Renal pelvis (tissue), 4 donors: ENCODE results near the gene CADM4. TPM values are rescaled to one million over a fixed set of nuclear protein-coding genes. Genes with fewer than 3 reads are reported as not detected.
"Not testable (repeated sequence)": the region's sequence is repeated elsewhere in the genome, so short reads cannot be mapped to it uniquely, and the experiment has no call there.

Experiments used
- DNase-seq: peaks from one replicate; pipeline ENCODE4 v3.0.0-alpha.2; 2013
- polyA plus RNA-seq, 3 donors: library from polyadenylated mRNA; unstranded; fragments of 120-200 nt; gene quantifications; one replicate each; pipeline ENCODE4 v1.2.1, GENCODE V29; 2013; ENCODE audit not compliant: insufficient read length in 3 of 3

The CADM4 gene
- polyA plus RNA-seq, 3 donors, result 55.2 to 64.2 (median 61.2) TPM

DNA sequence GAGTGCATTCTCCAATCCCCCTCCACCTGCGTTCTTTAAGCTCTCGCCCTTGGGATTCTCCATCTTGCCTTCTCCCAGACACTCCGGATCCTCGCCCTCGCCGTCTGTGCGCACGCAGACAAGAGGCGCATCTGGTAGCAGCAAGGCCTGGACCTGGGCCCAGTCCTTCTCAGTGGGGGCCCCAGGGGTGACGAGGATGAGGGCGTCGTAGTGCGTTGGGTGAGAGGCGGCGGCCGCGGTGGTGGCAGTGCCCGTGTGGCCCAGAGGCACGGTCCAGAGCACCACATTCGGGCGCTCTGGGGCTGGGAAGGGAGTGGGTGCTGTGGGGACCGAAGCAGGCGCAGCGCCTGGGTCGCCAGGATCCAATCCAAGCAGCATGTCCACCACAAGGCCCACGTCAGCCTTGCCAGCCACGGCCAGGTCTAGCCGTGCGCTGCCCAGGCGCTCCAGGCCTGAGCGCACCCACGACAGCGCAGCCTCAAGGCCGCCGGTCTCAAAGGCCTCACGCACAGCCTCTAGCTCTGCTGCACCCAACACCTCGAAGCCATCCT, 46.8 kb downstream of the CADM4 start:
- DNase-seq, result no peak

DNA sequence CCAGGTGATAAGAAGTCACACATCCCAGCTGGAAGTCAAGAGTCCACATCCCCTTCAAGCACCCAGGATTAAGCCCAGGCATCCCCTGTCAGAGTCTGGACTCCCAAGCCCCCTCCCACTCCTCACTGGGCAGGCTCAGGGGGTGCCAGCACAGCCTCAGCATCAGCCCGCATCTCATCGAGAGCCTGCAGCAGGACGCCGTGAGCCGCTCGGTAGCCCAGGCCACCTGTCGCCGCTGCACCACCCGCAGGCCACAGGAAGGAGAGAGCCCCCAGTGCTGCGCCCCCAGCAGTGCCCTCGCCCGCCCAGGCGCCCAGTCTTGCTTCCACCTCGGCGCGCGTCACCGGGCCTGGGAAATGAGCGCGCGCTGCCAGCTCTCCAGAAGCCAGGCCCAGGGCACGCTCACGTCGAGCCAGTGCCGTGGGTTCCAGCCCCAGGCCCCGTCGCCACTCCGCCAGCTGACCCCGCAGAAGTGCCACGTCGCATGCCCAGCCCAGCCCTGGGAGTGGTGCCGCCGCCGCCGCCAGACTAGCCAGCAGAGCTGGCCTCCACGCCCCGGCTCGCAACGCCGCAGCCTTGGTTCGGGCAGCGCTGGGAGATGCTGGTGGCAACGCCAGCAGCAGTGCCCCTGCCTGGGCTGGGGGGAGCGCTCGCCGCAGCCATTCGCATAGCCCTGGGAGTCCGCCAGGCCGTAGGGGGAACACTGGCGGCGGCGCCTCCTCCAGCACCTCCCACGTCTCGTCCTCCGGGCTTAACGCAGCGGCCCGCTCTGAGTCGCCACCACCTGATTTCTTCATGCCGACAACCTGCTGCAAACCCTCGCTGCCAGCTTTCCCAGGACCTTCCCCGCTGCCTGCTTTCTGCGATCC, 47.5 kb downstream of the CADM4 start:
- DNase-seq, result no peak

DNA sequence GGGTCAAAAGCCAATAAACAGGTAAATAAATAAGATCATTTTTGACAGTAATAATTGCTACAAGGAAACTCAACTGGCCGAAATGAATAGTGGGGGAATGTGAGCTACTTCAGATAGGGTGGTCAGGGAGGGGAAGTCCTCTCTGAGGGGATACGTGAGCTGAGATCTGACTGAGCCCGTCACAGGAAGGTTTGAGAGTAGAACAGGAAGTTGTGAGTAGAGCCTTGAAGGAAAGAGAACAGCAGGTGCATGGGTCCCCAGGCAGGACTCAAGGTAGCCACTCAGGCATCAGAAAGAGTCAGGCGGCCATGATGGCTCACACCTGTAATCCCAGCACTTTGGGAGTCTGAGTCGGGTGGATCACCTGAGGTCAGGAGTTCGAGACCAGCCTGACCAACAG, 50.0 kb downstream of the CADM4 start:
- DNase-seq, result no peak

DNA sequence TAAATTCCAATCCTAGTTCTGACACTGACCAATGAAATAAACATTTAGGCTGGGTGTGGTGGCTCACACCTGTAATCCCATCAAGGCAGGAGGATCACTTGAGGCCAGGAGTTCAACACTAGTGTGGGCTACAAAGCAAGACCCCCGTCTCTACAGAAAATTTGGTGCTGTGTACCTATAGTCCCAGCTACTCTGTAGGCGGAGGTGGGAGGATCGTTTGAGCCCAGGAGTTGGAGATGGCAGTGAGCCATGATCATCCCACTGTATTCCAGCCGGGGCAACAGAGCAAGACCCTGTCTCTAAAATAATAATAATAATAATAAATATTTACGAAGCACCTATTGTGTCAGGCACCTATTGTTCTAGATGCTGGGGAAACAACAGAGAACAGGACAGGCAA, 50.4 kb downstream of the CADM4 start:
- DNase-seq, result no peak

- DNase-seq, result not testable (repeated sequence)
These were observed 52.6 kb downstream of the CADM4 start for GRCh38 chr19:43587029-43587428.

DNA sequence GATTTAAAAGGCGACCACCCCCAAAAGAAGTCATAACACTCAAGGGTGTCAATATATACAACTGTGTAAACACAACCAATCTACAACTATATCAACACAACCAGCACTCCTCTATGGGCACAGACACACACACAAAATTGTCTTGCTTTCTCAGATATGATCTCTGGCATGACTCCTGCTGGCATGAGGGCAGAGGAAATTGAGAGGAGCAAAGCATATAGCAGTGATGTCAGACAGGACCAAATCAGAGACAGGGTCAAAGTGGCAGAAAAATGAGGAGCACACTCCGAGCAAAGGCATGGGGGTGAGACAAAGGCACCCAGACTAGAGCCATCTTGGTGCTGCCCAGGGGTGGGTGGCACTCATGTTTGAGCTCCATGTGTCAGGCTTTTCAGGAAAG, 53.3 kb downstream of the CADM4 start:
- no peak for DNase-seq

DNA sequence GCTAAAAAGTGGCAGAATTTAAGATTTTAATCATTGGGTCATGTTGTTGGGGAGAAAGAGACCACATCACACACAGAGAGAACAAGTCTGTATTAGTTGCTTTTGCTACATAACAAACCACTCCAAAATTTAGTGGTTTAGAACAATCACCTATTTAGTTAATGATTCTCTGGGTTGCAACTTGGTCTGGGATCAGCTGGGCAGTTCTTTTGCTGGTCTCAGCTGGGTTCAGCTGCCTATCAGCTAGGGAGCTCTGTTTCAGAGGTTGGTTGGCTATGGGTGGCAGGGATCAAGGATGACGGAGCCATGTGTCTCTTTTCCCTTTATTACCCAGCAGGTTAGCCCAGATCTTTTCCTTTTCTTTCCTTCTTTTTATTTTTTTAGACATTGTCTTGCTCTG, 55.2 kb downstream of the CADM4 start:
- no peak for DNase-seq

- no peak for DNase-seq
These were observed 57.2 kb downstream of the CADM4 start for GRCh38 chr19:43582495-43582894.

GRCh38 chr19:43581467-43581866, 58.2 kb downstream of the CADM4 start:
- no peak for DNase-seq

DNA sequence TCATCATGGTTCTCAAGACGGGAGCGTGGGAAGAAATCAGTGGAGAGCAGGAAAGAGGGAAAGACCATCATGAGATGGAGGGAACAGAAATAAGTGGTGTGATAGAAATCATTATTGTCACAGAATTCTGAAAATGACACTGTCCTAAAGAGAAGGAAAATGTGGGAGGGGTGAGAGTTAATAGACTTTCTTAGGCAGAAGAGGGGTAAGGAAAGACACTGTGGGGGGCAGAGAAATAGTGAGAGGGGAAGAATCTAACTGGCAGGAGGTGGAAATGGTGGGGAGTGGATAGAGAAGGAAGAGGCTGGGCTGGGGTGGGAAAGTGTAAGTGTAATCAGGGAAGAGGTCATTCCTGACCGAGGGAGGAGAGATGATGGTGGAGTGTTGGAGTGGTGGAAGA, 60.9 kb downstream of the CADM4 start:
- DNase-seq, result no peak

GRCh38 chr19:43575955-43576878, 63.4 kb downstream of the CADM4 start:
- no peak for DNase-seq

GRCh38 chr19:43575156-43575950, 64.3 kb downstream of the CADM4 start, which contains the start of the genes PINLYP and XRCC1:
PINLYP (plus strand) TSS chr19:43575801; CDS start chr19:43577192, 1,391 bp downstream.
XRCC1 (minus strand) TSS chr19:43575527; CDS start chr19:43575458, 69 bp downstream.
- DNase-seq, result peak; percentile 99

DNA sequence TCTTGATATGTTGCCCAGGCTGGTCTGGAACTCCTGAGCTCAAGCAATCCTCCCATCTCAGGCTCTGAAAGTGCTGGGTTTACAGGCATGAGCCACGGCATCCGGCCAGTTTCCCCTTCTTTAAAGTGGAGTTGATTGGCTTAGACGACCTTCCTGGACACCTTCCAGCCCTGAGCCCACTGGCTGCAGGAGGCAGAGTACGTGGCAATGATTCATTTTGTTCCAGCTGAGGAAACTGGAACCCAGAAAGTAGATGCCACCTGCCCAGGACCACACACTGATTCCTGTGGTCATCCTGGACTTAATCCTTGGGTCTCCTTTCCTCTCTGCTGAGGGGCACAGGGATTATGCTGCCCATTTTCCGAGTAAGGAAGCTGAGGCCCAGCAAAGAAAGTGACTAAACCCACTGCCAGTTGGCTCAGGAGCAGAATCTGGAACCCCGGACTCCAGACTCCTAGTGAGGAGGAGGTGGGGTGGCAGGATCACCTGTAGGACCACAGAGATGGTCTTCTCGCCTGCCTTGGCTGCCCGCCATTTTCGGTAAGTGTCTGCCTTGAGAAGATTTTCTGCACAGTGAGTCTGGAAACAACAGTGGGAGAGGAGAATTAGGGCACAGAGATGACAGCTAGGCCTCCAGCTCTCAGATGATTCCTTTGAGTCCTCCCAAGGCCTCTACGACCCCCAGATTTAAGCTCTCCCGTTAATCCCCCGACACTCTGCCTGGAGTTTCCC, 65.1 kb downstream of the CADM4 start:
- DNase-seq, result no peak

Other genes starting within 250 kb of the CADM4 start
- not detected for gene TEX101, start 225.0 kb downstream of the CADM4 start, polyA plus RNA-seq
- gene LYPD3, start 174.2 kb downstream of the CADM4 start, polyA plus RNA-seq, result 1 to 10 TPM; 1.4 to 4.1 (median 2.2) TPM
- 10 to 100 TPM; 10.5 to 10.9 (median 10.7) TPM for gene PHLDB3, start 135.1 kb downstream of the CADM4 start, polyA plus RNA-seq
- 10 to 100 TPM; 25.5 to 30.8 (median 28.3) TPM for gene ETHE1, start 112.6 kb downstream of the CADM4 start, polyA plus RNA-seq
- gene ZNF575, start 106.7 kb downstream of the CADM4 start, polyA plus RNA-seq, result 1 to 10 TPM; 2.7 to 3.0 (median 2.9) TPM
- gene XRCC1, start 64.3 kb downstream of the CADM4 start, polyA plus RNA-seq, result 10 to 100 TPM; 59.8 to 78.8 (median 71.2) TPM
- 10 to 100 TPM; 16.1 to 24.2 (median 20.2) TPM for gene PINLYP, start 64.0 kb downstream of the CADM4 start, polyA plus RNA-seq
- gene IRGQ, start 43.7 kb downstream of the CADM4 start, polyA plus RNA-seq, result 10 to 100 TPM; 12.1 to 21.0 (median 18.3) TPM
- gene ZNF576, start 43.3 kb downstream of the CADM4 start, polyA plus RNA-seq, result 10 to 100 TPM; 11.1 to 13.8 (median 12.7) TPM
- gene SRRM5, start 27.8 kb downstream of the CADM4 start, polyA plus RNA-seq, result 1 to 10 TPM in 2 of 3 donors, under 1 TPM in 1; 0.48 to 2.5 (median 1.8) TPM
- gene ZNF428, start 20.2 kb downstream of the CADM4 start, polyA plus RNA-seq, result 100 to 1,000 TPM; 107 to 138 (median 127) TPM
- gene PLAUR, start 30.3 kb upstream of the CADM4 start, polyA plus RNA-seq, result 10 to 100 TPM in 1 of 3 donors, 1 to 10 TPM in 2; 8.5 to 10.1 (median 9.8) TPM
- not detected for gene IRGC, start 76.2 kb upstream of the CADM4 start, polyA plus RNA-seq
- gene SMG9, start 115.1 kb upstream of the CADM4 start, polyA plus RNA-seq, result 10 to 100 TPM; 53.0 to 62.8 (median 57.0) TPM
- 1 to 10 TPM; 1.7 to 2.3 (median 1.7) TPM for gene KCNN4, start 141.1 kb upstream of the CADM4 start, polyA plus RNA-seq
- gene LYPD5, start 162.6 kb upstream of the CADM4 start, polyA plus RNA-seq, result under 1 TPM; 0.53 to 0.56 (median 0.55) TPM
- 10 to 100 TPM; 11.3 to 27.7 (median 22.3) TPM for gene ZNF283, start 187.5 kb upstream of the CADM4 start, polyA plus RNA-seq
- gene ZNF404, start 244.1 kb upstream of the CADM4 start, polyA plus RNA-seq, result 10 to 100 TPM; 10.2 to 19.5 (median 14.5) TPM